GM21526 (cell line): ENCODE data around the gene NASP.
A peak's percentile ranks its signal among the peaks of the same experiment; 100 is the strongest.
"Not testable (repeated sequence)": the region's sequence is repeated elsewhere in the genome, so short reads cannot be mapped to it uniquely, and the experiment has no call there.

Experiments used
- ATAC-seq: cut with Tn5 transposase; IDR thresholded peaks from one replicate; pipeline ENCODE4 v1.9.1; 2021; ENCODE audit warnings: moderate library complexity; ENCODE audit not compliant: unreplicated experiment, low FRiP score

Gene NASP

GRCh38 chr1:45569962-45570581 lies 13.8 kb upstream of the NASP start:
- ATAC-seq = no peak

GRCh38 chr1:45570631-45571030 lies 13.2 kb upstream of the NASP start:
- no peak for ATAC-seq

- no peak for ATAC-seq
Measured at GRCh38 chr1:45573231-45573804, 10.5 kb upstream of the NASP start.

DNA sequence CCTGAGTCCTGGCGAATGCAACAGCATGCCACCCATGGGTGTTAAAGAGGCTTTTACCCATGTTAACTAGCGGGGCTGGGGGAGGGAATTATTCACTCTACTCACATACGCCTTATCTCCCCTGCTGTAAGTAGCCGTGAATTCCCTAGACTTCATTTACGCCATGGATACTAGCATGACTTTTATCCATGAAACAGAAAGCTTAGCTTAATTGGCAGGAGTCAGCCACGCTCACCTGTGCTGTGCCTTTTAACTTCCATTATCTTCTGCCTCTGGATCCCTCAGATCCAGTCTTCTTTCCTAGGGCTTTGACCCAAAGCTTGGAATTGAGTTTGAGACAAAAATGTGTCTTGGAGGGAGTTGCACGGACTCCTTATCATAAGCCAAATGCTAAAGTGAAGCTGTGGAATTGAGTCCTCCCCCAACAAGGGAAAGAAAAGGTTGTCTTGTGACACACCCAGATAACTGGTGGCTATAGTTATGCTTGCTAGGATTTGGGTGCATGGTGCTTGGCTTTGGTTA lies 9.7 kb upstream of the NASP start:
- no peak for ATAC-seq

- peak; percentile 65 for ATAC-seq
Measured at GRCh38 chr1:45583264-45583665, 576 bp upstream of the NASP start.

DNA sequence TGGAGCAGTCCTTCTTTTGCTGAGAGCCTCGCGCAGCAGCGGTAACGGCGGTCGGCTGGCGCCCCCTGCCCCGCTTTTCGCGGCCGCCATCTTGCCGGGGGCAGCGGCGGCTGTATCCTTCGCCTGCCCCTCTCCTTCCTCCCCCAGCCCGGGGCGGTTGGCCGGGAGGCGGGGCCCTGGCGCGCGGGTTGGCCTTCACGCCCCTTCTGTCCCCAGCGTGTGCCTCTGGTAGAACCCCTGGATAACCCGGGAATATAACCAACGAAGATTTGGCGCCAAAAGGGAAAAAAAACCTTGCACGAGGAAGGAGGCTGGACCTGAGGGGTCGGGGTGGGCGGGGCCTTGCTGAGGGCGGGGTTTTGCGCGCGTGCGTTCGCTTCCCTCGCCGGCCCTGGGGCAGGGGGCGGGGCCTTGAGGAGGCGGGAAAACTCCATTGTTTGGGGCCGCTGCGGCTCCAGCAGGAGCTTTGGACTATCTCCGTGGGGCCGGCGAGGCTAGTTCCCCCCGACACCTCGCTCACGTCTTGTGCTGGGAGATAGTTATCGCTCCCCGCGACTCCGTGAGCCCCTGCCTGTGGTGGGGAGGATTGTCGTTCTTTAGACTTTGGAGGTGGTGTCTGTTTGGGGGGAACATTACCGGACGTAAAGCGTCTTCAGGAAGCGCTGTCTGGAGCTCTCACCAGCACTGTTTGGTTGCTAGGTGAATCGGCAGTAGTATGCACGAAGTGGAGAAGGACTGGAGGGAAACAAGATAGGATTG lies 689 bp downstream of the NASP start:
- peak; percentile 18 for ATAC-seq

DNA sequence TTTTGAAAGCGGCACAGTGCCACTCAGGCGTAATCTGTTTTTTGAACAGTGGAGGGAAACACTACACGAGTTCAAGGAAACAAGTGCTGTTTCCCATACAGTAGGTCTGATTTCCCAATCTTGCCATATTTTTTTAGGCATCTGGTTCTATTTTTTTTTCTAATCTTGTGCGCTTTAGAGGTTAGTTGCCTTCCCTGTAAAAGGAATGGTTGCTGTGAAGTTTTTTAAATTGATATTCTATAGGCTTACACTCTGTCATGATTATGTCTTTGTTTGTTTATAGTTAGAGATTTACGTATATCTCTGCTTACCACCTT lies 1.2 kb downstream of the NASP start:
- ATAC-seq = no peak

DNA sequence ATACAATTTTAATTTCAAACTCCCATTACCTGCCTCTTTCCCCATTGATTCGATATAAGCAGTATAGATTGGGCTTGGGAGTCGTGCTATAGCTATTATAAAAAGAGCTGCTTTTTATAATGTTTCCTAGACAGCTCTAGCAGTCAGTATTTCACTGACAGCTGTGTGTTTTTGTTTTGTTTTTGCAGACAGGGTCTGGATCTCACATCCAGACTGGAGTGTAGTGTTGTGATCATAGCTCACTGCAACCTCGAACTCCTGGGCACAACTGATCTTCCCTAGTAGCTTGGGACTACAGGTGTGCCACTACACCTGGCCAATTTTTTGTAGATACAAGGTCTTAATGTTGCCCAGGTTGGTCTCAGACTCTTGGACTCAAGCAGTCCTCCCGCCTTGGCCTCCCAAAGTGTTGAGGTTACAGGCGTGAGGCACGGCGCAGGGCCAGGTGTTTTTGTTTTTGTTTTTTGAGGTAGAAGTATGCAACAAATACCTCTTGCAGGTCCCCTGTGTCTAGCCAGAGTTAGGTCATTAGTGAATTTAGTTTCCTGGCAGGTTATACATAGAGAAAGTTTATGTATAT lies 1.7 kb downstream of the NASP start:
- ATAC-seq = no peak

GRCh38 chr1:45586769-45587168 lies 2.9 kb downstream of the NASP start:
- ATAC-seq = no peak

DNA sequence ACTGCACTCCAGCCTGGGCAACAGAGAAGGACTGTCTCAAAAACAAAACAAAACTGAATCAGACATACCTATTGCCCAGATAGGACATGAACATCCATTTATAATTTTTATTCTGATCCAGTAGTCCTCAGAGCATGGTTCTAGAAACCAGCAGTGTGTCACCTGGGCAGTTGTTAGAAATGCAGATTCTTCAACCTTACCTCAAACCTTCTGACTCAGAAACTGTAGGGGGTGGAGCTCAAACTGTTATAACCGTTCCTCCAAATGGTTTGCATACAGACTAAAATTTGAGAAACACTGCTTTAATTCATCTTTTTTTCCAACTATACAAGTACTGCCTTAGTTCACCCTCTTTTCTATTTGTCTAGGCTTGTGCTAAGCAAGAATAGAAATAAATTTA lies 6.0 kb downstream of the NASP start:
- ATAC-seq = no peak

GRCh38 chr1:45594412-45594811 lies 10.6 kb downstream of the NASP start:
- no peak for ATAC-seq

DNA sequence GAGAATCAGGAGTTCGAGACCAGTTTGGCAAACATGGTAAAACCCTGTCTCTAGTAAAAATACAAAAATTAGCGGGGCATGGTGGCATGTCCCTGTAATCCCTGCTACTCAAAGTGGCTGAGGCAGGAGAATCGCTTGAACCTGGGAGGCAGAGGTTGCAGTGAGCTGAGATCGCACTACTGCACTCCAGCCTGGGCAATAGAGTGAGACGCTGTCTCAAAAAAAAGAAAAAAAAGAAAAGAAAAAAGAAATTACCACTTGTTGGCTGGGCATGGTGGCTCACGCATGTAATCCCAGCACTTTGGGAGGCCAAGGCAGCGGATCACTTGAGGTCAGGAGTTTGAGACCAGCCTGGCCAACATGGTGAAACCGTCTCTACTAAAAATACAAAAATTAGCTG lies 12.9 kb downstream of the NASP start:
- not testable (repeated sequence) for ATAC-seq

DNA sequence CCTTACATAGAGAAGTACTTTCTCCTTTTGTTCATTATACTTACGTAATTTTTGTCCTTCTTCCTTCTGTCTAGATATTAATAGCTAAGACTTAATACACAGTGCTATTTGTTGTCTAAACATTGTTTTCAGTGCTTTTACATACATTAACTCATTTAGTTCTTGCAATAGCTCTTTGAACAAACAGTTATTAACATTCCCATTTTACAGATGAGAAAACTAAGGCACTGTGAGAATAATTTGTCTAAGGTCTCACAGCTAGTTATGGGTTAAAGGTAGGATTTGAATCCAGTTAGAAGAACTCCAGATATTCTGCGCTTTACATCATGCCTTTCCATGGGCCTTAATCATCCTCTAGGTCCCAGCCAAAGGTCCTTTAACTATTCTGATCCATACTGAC lies 20.4 kb downstream of the NASP start:
- no peak for ATAC-seq

DNA sequence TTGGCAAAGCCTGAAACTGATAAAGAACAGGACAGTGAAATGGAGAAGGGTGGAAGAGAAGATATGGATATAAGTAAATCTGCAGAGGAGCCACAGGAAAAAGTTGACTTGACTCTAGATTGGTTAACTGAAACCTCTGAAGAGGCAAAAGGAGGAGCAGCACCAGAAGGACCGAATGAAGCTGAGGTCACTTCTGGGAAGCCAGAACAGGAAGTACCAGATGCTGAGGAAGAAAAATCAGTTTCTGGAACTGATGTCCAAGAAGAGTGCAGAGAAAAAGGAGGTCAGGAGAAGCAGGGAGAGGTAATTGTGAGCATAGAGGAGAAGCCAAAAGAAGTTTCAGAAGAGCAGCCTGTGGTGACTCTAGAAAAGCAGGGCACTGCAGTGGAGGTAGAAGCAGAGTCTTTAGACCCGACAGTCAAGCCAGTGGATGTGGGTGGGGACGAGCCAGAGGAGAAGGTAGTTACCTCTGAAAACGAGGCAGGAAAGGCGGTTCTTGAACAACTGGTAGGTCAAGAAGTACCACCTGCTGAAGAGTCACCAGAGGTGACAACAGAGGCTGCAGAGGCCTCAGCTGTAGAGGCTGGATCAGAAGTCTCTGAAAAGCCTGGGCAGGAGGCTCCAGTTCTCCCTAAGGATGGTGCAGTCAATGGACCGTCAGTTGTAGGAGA lies 23.7 kb downstream of the NASP start:
- no peak for ATAC-seq

DNA sequence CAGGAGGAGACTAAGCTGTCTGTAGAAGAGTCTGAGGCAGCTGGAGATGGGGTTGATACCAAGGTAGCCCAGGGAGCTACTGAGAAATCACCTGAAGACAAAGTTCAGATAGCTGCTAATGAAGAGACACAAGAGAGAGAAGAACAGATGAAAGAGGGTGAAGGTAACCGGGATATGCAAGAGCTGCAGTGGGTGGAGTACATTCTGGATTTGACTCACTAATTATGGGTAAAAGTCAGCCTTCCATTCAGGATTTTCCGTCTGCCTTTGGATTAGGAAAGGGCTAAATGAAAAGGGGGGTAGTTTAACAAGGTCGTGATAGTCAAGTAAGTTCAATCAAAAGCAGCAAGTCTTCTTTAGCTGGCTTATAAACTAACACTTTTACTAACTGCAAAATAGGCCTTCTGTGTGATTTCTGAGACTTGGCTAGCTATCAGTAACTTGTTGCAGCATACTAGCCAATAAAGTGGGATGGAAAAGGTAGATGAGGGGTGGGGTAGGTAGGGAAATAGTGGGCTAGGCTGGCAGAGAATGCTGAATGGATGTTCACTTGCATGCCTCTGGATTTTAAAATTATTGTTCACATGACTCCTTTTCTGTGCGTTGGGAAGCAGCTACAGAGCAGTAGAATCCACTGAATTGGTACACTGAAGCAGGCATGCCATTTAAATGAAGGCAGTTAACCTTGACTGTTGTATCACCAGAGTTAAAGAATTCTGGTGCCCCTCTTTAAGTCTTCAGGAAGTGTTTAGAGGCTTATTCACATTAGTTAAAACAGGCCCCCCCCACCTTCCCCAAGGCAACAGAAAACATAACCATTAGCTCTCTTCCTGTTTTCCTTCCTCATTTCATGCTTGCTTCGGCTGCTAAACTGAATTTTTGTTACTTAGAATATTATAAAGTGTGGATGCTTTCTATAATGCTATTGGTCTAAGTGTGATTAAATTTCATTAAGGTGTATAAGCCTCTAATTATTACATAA lies 24.6 kb downstream of the NASP start:
- no peak for ATAC-seq

DNA sequence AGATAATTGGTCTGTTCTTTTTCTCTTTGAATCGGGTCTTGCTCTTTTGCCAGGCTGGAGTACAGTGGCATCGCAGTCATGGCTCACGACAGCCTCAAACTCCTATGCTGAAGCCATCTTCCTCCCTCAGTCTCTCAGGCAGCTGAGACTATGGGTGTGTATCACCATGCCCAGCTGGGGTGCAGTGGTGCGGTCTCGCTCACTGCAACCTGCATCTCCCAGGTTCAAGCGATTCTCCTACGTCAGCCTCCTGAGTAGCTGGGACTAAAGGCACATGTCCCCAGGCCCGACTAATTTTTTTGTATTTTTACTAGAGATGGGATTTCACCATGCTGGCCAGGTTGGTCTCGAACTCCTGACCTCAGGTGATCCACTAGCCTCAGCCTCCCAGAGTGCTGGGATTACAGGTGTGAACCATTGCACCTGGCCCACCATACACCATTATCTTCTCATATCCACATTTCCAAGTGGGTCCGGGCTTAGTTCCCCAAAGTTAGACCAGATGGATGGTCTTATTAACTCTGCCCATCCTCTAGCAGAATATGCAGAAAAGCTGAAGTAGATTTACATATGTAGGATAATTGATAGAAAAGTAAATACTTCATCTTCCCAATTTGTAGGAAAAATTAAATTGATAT lies 26.9 kb downstream of the NASP start:
- ATAC-seq = no peak

GRCh38 chr1:45612941-45613579 lies 29.2 kb downstream of the NASP start:
- ATAC-seq = no peak

GRCh38 chr1:45615885-45616284 lies 32.0 kb downstream of the NASP start:
- no peak for ATAC-seq

- ATAC-seq = no peak
Measured at GRCh38 chr1:45617618-45618017, 33.8 kb downstream of the NASP start.
